Activated T-cell treated with anti-CD3 and anti-CD28 coated beads for 1 hour (primary cell): Measurements from ENCODE around the gene KCND1.

Experiments used
- DNase-seq: peaks from one replicate; pipeline ENCODE4 v3.0.0-alpha.2; 2020; ENCODE audit warnings: low read depth

KCND1 gene

DNA sequence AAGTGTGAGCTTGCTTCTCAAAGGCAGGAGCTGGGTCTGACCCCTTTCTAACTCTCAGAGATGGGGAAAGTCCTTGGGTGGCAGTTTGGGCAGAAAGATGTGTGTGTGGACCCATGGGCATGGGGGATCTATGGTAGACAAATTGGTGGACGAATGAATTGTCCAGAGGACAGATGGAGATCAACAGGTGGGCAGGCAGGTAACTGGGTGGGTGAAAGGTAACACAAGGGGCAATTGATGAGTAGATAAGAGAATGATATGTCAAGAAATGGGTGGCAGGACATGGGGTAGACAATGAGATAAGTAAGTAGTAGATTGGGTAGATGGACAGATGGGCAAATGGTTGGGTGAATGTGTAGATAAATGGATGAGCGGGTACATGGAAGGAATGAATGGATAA lies 2.9 kb upstream of the KCND1 start:
- no peak for DNase-seq

DNA sequence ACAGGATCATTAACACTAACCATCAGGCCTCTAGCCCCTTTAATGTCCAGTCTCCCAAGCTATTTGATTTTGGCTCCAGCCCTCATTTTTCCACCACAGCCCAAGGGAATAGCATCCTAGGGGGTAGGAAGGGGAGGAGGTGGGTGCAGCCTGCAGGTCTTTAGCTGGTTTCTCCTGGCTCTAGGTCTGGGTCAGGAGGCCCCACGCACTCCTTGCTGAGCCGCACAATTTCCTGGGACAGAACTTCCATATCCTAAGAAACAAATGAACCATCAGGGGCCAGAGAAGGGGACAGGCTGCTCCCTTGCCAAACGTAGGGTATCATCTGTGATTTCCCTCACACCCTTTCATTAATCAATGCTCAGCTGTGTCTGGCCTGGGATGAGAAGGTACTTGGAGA lies 2.4 kb upstream of the KCND1 start:
- DNase-seq: no peak

DNA sequence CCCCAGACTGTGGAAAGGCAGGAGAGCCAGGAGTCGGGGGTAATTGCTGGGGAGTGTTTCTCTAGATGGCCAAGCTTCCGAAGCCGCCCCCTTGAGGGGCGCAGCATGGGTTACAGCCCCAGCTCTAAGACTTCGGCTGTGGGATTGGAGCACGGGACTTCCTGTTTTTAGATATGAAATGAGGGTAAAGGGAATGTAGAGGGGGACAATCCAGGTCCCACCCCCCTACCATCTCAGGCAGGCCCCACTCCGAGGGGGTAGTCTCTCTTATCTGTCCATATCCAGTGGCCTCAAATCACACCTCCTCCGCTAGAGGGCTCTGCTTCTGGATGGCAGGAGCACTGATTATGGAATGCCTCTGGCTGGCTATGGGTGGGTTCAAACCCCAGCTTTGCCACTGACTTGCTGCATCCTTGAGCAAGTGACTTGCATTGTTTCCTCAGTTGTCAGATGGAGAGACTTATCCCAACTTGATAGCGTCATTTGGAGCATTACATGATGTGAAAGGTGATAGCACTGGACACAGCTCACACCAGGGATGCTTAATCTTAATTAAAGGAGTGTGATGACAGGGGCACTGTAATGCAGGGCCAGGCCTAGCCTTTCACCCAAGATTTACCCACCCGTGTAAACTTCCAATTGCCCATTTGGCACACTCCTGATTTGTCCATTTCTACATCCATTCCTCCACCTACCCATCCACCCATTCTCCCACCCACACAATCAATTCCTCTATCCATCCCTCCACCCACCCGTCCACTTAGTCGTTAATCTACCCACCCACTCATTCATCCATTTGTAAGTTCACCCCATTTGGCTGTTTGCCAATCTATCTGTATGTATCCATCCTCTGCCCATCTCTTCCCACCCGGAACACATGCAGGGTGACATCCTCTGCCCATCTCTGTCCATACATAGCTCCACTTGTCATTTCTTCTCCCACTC lies 848 bp upstream of the KCND1 start:
- peak; percentile 11 for DNase-seq

DNA sequence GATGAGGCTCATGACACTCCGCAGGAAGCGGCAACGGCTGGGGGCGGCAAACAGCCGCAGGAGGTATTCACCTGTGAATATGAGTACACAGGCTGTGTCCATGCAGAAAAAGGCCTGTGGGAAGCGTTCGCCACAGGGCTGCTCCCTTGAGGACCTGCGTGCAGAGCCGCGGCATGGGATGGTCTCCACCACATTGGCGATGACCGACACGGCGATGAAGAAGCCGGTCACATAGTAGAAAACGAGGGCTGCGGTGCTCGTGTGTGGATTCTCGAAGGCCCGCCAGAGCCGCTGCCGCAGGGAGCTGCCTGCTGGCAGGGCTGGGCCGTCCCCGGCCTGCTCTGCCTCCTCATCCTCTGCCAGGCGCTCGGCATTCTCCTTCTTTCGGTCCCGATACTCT lies 2.2 kb downstream of the KCND1 start:
- DNase-seq: no peak

DNA sequence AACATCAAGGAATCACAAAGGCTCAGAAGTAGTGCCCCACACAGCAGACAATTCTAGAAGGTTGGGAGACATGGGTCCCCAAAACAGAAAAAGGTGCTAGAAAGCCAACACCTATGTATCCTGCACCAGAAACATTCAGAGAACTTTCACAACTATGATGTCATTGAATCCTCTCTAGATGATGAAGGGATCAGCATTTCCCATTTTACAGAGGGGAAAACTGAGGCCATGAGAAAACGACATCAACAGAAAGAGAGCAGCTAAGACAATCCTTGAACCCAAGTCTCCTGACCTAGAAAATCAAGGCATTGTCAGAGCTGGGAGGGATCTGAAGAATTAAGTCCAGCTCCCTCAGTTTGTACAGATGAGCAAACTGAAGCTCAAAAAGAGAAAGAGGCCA lies 3.3 kb downstream of the KCND1 start:
- DNase-seq: no peak

DNA sequence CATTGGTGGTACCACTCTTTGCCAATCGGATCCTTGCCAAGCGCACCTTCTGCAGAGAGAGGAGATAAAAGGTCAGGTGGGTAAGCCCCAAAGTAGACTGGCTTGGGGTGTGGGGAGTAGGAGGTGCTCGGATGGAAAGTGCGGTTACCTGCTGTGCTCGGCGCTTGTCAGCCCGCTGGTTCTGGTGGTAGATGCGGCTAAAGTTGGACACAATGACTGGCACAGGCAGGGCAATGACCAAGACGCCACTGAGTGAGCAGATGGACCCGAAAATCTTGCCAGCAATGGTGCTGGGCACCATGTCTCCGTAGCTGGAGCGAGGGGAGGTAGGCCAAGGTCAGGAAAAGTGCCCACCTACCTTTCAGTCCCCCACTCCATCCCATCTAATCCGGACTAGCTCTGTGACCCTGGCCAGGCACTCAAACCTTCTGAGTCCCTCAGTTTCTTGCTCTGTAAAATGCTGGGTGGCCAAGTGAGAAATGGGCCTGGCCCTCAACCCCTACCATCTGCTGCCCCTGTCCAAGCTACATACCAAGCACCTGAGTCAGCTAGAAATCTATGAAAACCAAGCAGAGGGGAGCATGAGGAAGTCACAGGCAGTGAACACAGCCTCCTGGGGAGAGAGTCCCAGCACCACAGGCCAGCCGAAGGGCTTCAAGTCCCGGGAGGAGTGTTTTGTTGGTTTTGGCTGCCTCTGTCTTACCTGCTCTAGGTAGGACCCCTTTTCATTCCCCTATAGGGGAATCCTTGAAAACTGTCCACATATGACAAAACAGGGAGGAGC lies 4.7 kb downstream of the KCND1 start:
- no peak for DNase-seq

DNA sequence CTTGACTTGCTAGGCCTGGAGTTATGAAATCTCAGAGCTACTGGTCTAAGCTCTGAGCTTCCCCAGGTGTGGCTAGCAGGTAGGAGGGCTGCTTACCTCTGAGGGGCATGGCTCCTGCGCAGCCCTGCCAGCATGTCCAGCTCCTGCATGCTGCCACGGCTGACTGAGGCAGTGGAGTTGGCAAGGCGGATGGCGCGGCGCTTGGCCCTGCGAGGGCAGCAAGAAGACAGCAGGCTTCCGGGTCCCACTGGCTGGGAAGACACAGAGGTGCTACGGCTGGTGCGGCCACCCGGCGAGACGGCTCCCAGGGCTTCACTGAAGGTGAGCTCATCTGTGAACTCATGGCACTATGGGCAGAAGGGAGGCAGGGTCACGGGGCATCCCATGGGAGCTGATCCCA lies 5.7 kb downstream of the KCND1 start:
- DNase-seq: no peak

DNA sequence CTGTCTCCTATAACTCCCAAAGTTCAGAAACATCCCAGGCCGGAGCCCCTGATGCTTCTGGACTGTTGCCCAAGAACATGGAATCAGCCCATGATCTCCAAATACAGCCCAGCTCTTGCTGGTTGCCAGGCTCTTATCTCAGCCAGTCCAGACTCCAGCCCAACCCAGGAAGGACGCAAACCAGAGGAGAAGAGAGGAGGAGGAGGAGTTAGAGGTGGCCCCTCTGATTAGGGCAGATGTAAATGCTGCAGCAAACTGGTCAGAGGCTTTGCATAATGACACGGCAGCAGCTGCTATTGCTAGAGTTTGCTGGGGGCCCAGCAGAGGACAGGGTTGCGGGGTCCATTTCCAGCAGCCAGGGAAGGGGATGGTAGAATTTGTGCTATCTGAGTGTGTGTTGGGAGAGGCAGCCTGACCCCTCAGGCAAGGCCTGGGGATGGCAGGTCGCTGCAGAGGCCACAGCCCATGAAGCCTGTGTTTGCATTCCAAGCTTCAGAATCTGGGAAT lies 10.0 kb downstream of the KCND1 start:
- DNase-seq: no peak

DNA sequence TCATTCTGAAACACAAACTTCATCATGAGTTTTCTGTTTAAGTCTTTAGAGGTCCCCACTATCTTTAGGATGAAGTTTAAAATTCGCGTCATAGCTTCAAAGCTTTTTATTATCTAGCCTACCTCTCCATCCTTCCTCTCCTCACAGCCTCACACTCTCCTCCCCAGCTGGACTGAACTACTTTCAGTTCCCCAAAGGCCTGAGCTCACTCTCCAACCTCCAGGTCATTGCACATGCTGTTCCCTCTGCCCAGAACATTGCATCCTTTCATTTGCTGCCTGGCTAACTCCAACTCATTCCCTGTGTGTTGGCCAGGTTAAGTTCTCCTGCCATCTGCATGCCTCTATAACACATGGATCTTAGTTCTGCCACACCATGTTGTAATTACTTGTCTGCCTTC lies 11.4 kb downstream of the KCND1 start:
- no peak for DNase-seq

DNA sequence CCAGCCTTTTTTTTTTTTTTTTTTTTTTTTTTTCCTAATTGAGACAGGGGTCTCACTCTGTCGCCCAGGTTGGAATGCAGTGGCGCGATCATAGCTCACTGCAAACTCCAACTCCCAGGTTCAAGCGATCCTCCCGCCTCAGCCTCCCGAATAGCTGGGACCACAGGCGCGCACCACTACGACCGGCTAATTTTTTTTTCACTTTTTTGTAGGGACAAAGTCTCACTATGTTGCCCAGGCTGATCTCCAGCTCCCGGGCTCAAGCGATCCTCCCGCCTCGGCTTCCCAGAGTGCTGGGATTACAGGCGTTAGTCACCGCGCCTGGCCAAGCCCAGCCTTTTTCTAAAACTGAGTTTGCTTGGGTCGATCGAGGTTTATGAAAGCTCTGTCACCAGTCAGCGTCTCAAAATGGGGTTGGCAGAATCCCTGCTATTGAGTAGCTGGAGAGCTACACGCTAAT lies 13.0 kb downstream of the KCND1 start:
- DNase-seq: no peak

DNA sequence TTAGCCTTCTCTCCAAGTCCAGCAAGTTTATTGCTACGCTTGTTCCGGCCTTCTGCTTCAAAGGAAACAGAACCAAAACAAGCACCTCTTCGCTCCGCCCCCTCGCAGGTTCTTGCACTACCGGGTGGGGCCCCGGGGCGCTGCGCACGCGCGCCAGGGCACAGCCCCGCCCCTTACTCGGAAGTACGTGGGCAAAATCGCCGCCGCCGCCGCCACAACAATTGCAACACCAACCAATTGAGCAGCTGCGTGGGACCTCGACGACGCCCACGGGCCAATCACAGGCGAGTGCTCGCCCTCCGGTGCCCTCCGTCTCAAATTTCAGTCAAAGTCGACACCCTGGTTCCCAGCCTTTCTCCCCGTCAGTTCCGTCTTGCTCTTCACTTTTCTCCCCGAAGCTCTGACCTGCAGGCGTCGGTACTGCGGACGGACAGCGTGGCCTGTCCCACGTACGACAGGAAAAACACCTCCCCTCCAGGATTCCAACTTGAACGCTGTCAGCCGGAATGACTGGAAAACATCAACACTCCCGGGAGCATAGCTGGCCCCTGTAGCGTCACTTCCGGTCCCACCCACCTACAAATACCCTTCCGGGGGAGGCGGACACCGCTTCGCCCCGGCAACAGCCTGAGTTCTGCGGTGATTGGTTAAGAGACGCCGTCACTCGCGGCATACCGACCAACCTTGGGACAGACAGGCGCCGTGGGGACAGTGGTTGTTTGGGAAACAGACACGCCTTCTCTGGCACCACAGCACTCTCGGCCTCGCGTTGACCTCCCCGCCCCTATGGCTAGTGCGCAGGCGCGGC lies 13.6 kb downstream of the KCND1 start:
- peak; percentile 86 for DNase-seq

DNA sequence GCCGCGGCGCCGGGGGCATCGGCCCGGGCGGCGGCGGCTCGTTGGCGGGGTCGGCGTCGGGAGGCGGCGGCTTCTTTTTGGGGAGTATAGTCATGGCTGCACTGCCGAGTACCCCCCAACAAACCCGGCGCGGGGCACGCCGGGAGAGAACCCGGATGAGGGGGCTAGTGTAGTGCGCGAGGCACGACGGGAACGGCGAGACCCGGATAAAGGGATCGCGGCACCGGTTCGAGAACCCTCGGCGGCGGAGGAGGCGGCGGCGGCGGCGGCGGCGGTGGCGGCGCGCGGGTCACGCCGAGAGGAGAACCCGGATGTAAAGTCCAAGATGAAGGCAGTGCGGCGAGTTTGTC lies 14.2 kb downstream of the KCND1 start, which contains the start of gene OTUD5:
Gene OTUD5 (minus strand): TSS at position 131 of the 350 bp plus-strand sequence. CDS start 37 bp downstream, at position 94.
- DNase-seq: peak; percentile 58

DNA sequence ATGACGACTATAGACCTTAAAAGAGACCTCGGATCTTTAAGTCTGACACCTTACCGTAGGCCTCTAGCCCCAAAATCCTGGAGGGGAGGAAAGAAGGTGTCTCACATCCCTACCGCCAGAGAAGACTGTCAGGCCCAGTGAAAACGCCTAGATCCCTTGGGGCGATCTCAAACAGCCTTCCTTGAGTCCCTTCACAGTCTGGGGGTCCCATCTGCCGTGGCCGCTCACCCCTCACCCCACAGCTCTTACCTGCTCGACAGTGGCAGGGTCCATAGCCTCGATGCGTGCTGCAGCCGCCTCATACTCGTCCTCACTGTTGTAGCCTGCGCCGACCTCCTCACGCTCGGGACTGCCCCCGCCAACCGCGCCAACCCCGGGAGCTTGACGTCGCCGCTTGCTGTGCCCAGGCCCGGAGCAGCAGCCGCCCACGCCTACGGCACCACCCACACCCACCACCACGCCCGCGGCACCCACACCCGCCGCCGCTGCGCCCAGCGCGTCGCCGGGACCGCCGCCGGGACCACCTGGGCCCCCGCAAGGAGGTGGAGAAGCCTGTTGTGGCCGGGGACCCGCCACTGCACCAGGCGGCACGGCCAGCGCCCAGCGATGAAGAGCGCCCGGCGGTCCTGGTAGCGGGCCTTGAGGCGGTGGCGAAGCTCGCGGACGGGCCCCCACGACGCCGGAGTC lies 14.8 kb downstream of the KCND1 start:
- no peak for DNase-seq

DNA sequence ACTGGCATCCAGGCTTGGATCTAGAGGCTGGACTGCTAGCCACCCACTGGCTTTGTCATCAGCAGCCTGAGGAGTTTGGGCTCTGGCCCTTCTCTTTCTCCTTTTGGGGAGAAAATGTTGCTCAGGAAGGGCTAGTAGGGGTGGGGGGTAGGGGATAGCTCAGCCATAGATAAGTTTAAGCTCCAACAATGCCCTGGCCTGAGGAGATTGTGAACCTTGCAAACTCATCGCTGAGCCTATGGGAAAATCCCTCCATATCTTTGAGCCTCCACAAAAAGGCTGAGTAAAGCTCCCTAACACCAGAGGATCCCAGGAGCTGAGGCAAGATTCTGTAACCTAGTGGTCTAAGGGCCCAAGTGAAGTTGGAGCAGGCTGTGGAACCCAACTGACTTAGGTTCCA lies 23.1 kb downstream of the KCND1 start:
- no peak for DNase-seq

DNA sequence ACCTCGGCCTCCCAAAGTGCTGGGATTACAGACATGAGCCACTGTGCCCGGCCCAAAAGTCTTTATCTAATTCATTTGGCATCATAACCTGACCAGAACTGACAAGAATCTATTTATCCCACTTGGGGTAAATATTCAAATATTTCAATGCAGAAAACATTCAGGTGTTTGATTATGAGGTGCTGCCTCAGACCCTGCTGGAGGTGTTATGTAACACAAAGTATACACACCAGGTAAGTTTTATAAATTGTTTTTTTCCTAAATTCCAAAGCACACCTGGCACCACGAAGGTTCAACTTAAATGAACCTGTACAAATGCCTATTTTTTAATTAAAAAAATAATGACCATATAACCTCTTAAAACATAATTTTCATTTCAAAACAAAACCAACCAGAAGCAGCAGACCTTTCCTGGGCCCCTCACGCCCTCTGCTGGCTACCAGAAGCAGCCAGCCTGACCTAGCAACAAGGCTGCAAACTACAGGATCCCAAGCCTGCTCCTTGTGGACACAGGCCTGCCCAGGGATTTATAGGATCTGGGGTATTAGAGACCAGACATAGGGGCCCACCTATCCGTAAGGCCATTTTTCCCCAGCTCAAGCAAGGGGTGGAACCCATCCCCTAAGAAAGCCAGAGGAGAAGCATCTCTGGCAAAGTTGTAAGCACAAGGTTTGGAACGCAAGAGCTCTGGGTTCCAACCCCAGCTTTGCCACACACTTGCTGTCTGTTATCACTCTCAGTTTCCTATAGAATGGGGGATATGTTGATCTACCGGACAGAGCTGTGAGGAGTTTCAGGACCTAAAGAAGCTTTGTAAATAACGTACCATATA lies 25.9 kb downstream of the KCND1 start:
- peak; percentile 34 for DNase-seq

DNA sequence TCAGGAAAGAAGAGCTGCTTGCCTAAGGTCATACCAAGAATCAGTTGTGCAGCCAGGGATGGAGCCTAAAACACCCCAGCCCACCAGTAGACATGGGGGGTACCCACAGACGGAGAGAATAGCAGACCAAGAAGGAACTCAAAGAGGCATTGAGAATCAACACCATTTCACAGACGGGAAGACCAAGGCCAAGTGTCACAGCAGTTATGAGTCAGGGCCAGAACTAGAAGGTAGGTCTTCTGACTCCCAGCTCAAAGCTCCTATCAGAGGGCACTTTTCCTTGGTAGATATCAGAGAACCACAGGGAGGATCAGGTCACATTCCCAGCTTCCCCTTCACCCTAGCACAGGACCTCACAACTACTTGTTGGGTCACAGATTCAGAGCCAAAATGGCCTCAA lies 28.7 kb downstream of the KCND1 start:
- no peak for DNase-seq

DNA sequence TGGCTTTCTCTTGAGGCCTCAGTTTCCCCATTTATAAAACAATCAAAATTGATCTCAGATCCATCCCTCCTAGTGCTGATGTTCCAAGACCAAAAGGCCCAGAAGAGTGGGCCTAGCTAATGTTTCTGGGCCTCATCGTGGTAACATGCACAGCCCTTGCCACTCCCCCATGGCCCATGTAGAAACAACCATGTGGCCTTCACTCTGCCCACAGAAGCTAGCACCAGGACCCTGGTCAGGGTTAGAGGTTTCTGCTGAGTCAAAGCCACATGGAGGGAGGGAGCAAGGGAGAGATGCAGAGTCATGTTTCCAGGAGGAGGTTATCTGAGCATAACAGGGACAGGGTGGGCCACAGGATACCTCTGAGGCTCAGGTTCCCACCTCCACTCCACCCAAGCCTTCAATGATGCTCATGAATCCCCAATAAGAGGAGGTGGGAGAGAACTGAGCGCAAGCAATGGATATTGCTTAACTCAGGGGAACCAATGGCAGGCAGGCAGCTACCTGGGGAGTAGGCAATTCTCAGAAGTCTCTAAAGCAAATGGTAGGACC lies 31.2 kb downstream of the KCND1 start:
- DNase-seq: no peak

DNA sequence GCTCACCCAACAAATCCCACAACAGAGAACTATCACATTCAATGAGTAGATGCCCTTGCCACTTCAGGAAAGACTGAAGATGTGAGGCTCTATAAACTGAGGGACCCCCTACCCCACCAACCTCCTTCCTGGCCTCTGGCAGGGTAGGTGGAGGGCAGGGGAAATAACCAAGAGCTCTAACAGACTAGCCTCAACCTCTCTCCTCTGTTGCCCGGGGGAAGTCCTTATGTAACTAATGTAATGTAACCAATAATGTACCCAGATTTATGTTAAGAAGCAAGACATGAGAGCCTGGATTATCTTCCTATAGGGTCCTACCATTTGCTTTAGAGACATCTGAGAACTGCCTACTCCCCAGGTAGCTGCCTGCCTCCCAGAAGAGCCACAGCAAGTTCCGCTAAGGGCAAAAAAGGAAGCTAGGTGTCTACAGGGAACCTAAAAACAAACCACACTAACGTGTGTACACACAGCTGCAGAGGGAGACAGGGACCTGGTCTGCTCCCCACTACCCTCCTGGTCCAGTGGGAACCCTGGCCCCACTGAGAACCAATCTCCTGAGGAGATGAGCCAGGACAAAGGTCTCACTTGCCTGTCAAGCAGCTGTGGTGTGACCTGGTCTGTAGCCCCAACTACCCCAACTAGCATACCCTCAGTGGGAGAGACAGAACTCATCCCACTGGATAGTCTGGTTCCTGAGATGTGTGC lies 32.0 kb downstream of the KCND1 start:
- no peak for DNase-seq

DNA sequence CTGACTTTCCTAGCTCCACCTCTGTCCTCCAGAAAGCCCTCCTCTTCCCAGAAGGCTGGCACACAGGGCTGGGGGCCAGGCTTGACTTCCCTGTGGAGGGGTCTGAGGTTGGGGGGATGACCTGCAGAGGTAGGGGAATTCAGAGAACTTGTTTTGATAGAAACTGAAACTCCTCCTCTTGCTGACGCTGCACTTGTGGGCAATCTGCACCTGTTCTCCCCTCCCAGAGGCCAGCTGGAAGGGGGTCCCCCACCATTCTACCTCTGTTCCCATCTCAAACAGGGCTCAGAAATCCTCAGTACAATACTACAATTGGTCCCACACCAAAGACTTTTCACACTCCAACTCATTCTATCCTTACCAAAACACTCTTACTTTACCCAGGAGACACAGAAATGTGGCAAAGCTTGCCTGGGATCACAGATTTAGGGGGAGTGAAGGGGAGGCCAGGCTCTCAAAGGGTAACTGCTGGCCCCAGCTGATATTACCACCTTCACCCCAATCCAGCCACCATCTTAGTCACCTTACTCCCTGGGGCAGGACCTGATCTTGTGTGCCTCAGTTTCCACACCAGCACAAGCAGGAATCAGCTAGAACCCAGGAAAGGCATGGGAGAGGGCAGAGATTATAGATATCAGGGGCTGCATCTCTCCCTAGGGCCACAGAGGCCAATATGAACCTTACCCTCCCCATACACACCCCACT lies 32.8 kb downstream of the KCND1 start:
- DNase-seq: no peak
